WTC11 (cell line): ENCODE results near the gene FBXL16. TPM values are rescaled to one million over a fixed set of nuclear protein-coding genes. Genes with fewer than 3 reads are reported as not detected.

Experiments used
- ATAC-seq: fragments of 200-7000 bp; cut with Tn5 transposase; 2 replicates; pipeline ENCODE4 v1.10.0; 2021; ENCODE audit warnings: mild to moderate bottlenecking, moderate library complexity
- CTCF ChIA-PET: fragments of 300-600 bp; sonication (Branson Sonifier 250); formaldehyde crosslinking; loops from one replicate; lab custom pipeline; 2021; ENCODE audit warnings: antibody characterized with exemption; lab: Charles Lee
- POLR2A ChIA-PET: fragments of 350-600 bp; sonication (Branson Sonifier 250); formaldehyde crosslinking; loops from one replicate; lab custom pipeline; 2021; ENCODE audit warnings: antibody characterized with exemption; lab: Charles Lee
- DNase-seq: peaks from one replicate; pipeline ENCODE4 v3.0.0; 2021; ENCODE audit warnings: low spot score
- H3K27ac Mint-ChIP-seq: 2 replicates; pipeline ENCODE4 v1.8.0; 2021; ENCODE audit warnings: mixed read lengths
- H3K27me3 Mint-ChIP-seq: 2 replicates; pipeline ENCODE4 v1.8.0; 2021; ENCODE audit warnings: low read depth, mild to moderate bottlenecking, moderate library complexity, mixed read lengths
- H3K36me3 Mint-ChIP-seq: 2 replicates; pipeline ENCODE4 v1.8.0; 2021; ENCODE audit warnings: mixed read lengths
- H3K4me1 Mint-ChIP-seq: 2 replicates; pipeline ENCODE4 v1.8.0; 2022; ENCODE audit warnings: mixed read lengths
- H3K4me3 Mint-ChIP-seq: 2 replicates; pipeline ENCODE4 v1.8.0; 2021; ENCODE audit warnings: mild to moderate bottlenecking, moderate library complexity, mixed read lengths
- H3K9me3 Mint-ChIP-seq: 2 replicates; pipeline ENCODE4 v1.8.0; 2021; ENCODE audit warnings: mixed read lengths
- ATF1 ChIP-seq: sonication (generic); formaldehyde crosslinking; IDR thresholded peaks from 2 replicates; pipeline ENCODE4 v1.8.1; 2023; ENCODE audit warnings: mild to moderate bottlenecking, moderate library complexity, missing genetic modification reagents
- CREB1 ChIP-seq: sonication (generic); formaldehyde crosslinking; IDR thresholded peaks from 2 replicates; pipeline ENCODE4 v1.8.0; 2023; ENCODE audit warnings: mild to moderate bottlenecking, missing genetic modification reagents
- ELF4 ChIP-seq: sonication (generic); formaldehyde crosslinking; IDR thresholded peaks from 2 replicates; pipeline ENCODE4 v1.8.1; 2022; ENCODE audit warnings: low read depth, mild to moderate bottlenecking, moderate library complexity, missing genetic modification reagents
- ETV6 ChIP-seq: sonication (generic); formaldehyde crosslinking; IDR thresholded peaks from 2 replicates; pipeline ENCODE4 v1.8.1; 2022; ENCODE audit warnings: mild to moderate bottlenecking, missing genetic modification reagents
- FOXJ3 ChIP-seq: sonication (generic); formaldehyde crosslinking; IDR thresholded peaks from 2 replicates; pipeline ENCODE4 v1.9.0; 2021; ENCODE audit warnings: missing genetic modification reagents, mild to moderate bottlenecking, borderline replicate concordance
- FOXK1 ChIP-seq: sonication (generic); formaldehyde crosslinking; IDR thresholded peaks from 2 replicates; pipeline ENCODE4 v1.8.0; 2022; ENCODE audit warnings: mild to moderate bottlenecking, moderate library complexity, missing genetic modification reagents
- FOXP1 ChIP-seq: sonication (generic); formaldehyde crosslinking; IDR thresholded peaks from 2 replicates; pipeline ENCODE4 v1.8.0; 2022; ENCODE audit warnings: missing genetic modification reagents, mild to moderate bottlenecking, moderate library complexity, borderline replicate concordance
- GTF2I ChIP-seq: fragments of 250-450 bp; sonication (Bioruptor Pico); conservative IDR thresholded peaks from 2 replicates; pipeline ENCODE4 v1.4.0; 2021; ENCODE audit warnings: mild to moderate bottlenecking
- IRF2 ChIP-seq: sonication (generic); formaldehyde crosslinking; IDR thresholded peaks from 2 replicates; pipeline ENCODE4 v1.8.0; 2022; ENCODE audit warnings: low read depth, missing genetic modification reagents, borderline replicate concordance
- JUN ChIP-seq: sonication (generic); formaldehyde crosslinking; IDR thresholded peaks from 2 replicates; pipeline ENCODE4 v1.8.0; 2023; ENCODE audit warnings: mild to moderate bottlenecking, missing genetic modification reagents
- NFYB ChIP-seq: sonication (generic); formaldehyde crosslinking; conservative IDR thresholded peaks from 2 replicates; pipeline ENCODE4 v1.8.0; 2022; ENCODE audit warnings: low read depth, missing genetic modification reagents
- NR2C2 ChIP-seq: sonication (generic); formaldehyde crosslinking; IDR thresholded peaks from 2 replicates; pipeline ENCODE4 v1.8.0; 2022; ENCODE audit warnings: mild to moderate bottlenecking, missing genetic modification reagents
- PRRX2 ChIP-seq: fragments of 250-450 bp; sonication (Bioruptor Pico); IDR thresholded peaks from 2 replicates; pipeline ENCODE4 v1.8.0; 2021; ENCODE audit warnings: mild to moderate bottlenecking
- SP1 ChIP-seq: sonication (generic); formaldehyde crosslinking; conservative IDR thresholded peaks from 2 replicates; pipeline ENCODE4 v1.8.1; 2022; ENCODE audit warnings: missing genetic modification reagents
- TP53 ChIP-seq: sonication (generic); formaldehyde crosslinking; IDR thresholded peaks from 2 replicates; pipeline ENCODE4 v1.8.1; 2023; ENCODE audit warnings: mild to moderate bottlenecking, missing genetic modification reagents
- ZNF232 ChIP-seq: sonication (generic); formaldehyde crosslinking; IDR thresholded peaks from 2 replicates; pipeline ENCODE4 v1.8.0; 2022; ENCODE audit warnings: mild to moderate bottlenecking, missing genetic modification reagents
- ZNF423 ChIP-seq: fragments of 250-450 bp; sonication (Bioruptor Pico); IDR thresholded peaks from 2 replicates; pipeline ENCODE4 v2.1.2; 2022; ENCODE audit warnings: mild to moderate bottlenecking, moderate library complexity
- ZNF671 ChIP-seq: fragments of 250-450 bp; sonication (Bioruptor Pico); IDR thresholded peaks from 2 replicates; pipeline ENCODE4 v1.8.0; 2021; ENCODE audit warnings: mild to moderate bottlenecking
- total RNA-seq: library from RNA; stranded (reverse); gene quantifications from 3 replicates; pipeline ENCODE4 v1.2.3, GENCODE V29; 2021
- TF ChIP-seq, protein P1 (sequence below): fragments of 250-450 bp; sonication (Bioruptor Pico); IDR thresholded peaks from 2 replicates; pipeline ENCODE4 v1.8.0; 2021; ENCODE audit warnings: mild to moderate bottlenecking
- TF ChIP-seq, protein P2 (sequence below): sonication (generic); formaldehyde crosslinking; conservative IDR thresholded peaks from 2 replicates; pipeline ENCODE4 v1.8.1; 2022; ENCODE audit warnings: mild to moderate bottlenecking, missing genetic modification reagents
- TF ChIP-seq, protein P3 (sequence below): sonication (generic); formaldehyde crosslinking; IDR thresholded peaks from 2 replicates; pipeline ENCODE4 v1.8.0; 2022; ENCODE audit warnings: mild to moderate bottlenecking, missing genetic modification reagents
- TF ChIP-seq, protein P4 (sequence below): sonication (generic); formaldehyde crosslinking; IDR thresholded peaks from 2 replicates; pipeline ENCODE4 v1.8.1; 2022; ENCODE audit warnings: low read depth, mild to moderate bottlenecking, moderate library complexity, missing genetic modification reagents, borderline replicate concordance
- TF ChIP-seq, protein P5 (sequence below): sonication (generic); formaldehyde crosslinking; IDR thresholded peaks from 2 replicates; pipeline ENCODE4 v1.8.0; 2022; ENCODE audit warnings: mild to moderate bottlenecking, missing genetic modification reagents
- TF ChIP-seq, protein P6 (sequence below): fragments of 250-450 bp; sonication (Bioruptor Pico); IDR thresholded peaks from 2 replicates; pipeline ENCODE4 v1.9.0; 2021; ENCODE audit warnings: mild to moderate bottlenecking

FBXL16 gene
- total RNA-seq, 1 experiment from 2014 or later = 22.7 TPM

DNA sequence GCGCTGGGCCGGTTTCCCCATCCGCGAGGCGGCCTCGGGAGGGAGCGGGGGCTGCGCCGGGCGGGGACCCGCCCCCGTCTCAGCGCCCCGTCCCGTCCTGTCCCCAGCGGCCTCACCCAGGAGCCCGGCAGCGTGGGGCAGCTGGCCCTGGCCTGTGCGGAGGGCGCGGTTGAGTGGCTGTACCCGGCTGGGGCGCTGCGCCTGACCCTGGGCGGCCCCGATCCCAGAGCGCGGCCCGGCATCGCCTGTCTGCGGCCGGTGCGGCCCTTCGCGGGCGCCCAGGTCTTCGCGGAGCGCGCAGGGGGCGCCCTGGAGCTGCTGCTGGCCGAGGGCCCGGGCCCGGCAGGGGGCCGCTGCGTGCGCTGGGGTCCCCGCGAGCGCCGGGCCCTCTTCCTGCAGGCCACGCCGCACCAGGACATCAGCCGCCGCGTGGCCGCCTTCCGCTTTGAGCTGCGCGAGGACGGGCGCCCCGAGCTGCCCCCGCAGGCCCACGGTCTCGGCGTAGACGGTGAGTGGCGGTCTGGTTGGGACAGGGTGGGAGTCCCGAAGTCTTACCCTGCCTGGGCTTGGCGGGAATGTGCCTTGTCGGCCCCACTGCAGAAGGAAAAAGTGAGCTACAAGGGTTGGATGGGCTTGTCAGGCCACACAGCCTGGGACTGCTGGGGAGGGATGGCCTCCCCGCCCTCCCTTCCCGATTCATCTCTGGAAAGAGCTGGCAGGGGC lies 10.0 kb upstream of the FBXL16 start:
- no peaks in the 10 kb centered on the region for H3K9me3 Mint-ChIP-seq
- H3K27me3 Mint-ChIP-seq = peaks cover 40% of the 10 kb centered on the region
- ATAC-seq (peak; percentile 6), DNase-seq (no peak)
- CTCF ChIA-PET = interaction anchor here (0.6 to 8.8 kb wide), 26 partner anchors 9 to 1404 kb away, joined by 3 to 90 read pairs (median 5); partner anchors contain the start of genes CCDC78, CHTF18, HAGHL and RPUSD1
- H3K4me1 Mint-ChIP-seq = peaks cover 16% of the 10 kb centered on the region
- peak overlapping the region; percentile 63 for H3K4me3 Mint-ChIP-seq
- H3K36me3 Mint-ChIP-seq = no peaks in the 10 kb centered on the region
- POLR2A ChIA-PET = interaction anchor here (0.6 to 1.9 kb wide), 6 partner anchors 9 to 397 kb away, joined by 3 to 5 read pairs (median 4); partner anchors contain the start of genes CHTF18, GNG13 and RPUSD1
- TF ChIP-seq, protein P1, sequence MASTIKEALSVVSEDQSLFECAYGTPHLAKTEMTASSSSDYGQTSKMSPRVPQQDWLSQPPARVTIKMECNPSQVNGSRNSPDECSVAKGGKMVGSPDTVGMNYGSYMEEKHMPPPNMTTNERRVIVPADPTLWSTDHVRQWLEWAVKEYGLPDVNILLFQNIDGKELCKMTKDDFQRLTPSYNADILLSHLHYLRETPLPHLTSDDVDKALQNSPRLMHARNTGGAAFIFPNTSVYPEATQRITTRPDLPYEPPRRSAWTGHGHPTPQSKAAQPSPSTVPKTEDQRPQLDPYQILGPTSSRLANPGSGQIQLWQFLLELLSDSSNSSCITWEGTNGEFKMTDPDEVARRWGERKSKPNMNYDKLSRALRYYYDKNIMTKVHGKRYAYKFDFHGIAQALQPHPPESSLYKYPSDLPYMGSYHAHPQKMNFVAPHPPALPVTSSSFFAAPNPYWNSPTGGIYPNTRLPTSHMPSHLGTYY = no peak
- TF ChIP-seq ETV6 (CRISPR knock-in tag) = peak; percentile 71; the same call in 1 of the 2 replicates
- TF ChIP-seq NR2C2 = no peak
- TF ChIP-seq FOXK1 (CRISPR knock-in tag) = no peak
- TF ChIP-seq JUN (CRISPR knock-in tag) = 0 out of 2 replicates have a peak, but pooled peaks have one; percentile 45
- TF ChIP-seq, protein P2, sequence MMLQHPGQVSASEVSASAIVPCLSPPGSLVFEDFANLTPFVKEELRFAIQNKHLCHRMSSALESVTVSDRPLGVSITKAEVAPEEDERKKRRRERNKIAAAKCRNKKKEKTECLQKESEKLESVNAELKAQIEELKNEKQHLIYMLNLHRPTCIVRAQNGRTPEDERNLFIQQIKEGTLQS (CRISPR knock-in tag) = no peak
- TF ChIP-seq, protein P3, sequence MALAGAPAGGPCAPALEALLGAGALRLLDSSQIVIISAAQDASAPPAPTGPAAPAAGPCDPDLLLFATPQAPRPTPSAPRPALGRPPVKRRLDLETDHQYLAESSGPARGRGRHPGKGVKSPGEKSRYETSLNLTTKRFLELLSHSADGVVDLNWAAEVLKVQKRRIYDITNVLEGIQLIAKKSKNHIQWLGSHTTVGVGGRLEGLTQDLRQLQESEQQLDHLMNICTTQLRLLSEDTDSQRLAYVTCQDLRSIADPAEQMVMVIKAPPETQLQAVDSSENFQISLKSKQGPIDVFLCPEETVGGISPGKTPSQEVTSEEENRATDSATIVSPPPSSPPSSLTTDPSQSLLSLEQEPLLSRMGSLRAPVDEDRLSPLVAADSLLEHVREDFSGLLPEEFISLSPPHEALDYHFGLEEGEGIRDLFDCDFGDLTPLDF = no peak
- no peak for TF ChIP-seq GTF2I (CRISPR knock-in tag)
- peak; percentile 58 for TF ChIP-seq ZNF423 (CRISPR knock-in tag)
- TF ChIP-seq ATF1 (CRISPR knock-in tag) = no peak
- no peak for TF ChIP-seq TP53
- TF ChIP-seq IRF2 (CRISPR knock-in tag) = 0 out of 2 replicates have a peak, but pooled peaks have one; percentile 59
- no peak for TF ChIP-seq FOXJ3 (CRISPR knock-in tag)
- TF ChIP-seq ZNF671 = no peak
- TF ChIP-seq ELF4 (CRISPR knock-in tag) = 0 out of 2 replicates have a peak, but pooled peaks have one; percentile 33
- no peak overlapping the region for H3K27ac Mint-ChIP-seq

DNA sequence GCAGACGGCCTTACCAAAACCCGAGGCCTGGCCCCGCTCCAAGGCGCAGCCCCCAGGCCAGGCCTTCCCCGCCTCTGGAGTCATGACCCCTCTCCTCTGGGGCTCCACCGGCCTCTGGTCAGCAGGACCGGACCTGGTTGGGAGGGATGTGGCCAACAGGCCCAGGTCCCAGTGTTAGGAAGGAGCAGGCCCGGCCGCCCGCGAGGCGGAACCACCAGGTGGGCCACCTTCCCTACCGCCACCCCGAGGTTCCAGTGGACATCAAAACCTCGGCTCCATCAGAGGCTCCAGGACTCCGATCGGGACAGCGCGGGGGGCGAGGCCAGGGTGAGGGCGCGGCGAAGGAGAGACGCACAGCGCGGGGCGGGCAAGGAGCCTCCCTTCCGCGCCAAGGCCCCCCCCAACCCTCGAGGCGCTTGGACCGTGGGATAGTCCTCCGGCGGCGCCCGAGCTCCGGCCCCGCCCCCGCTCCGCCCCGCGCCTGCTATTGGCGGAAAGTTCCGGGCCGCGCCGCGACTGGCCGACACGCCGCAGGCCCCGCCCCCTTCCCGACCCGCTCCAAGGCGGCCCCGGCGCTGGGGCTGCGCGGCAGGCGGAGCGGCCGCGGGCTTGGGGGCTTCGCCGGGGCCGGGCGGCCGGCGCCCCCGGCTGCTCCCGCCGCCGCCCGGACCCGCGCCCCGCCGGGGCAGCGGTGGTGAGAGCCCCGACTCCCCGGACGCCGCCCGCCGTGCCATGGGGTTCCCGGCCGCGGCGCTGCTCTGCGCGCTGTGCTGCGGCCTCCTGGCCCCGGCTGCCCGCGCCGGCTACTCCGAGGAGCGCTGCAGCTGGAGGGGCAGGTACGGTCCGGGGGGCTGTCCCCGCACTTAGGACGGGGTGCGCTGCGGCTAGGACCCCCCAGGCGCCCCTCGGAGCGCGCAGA lies 9.2 kb upstream of the FBXL16 start, which contains the start of gene METRN:
METRN (plus strand) TSS at position 561 of the 919 bp plus-strand sequence; CDS start at position 733, 172 bp downstream.
- CTCF ChIA-PET = interaction anchor here (0.6 to 8.8 kb wide), 14 partner anchors 8 to 583 kb away, joined by 3 to 90 read pairs (median 7); partner anchors contain the start of genes CCDC78, CHTF18, HAGHL and RPUSD1
- H3K36me3 Mint-ChIP-seq = no peaks in the 10 kb centered on the region
- H3K27ac Mint-ChIP-seq = no peak within 1 kb of the TSS
- peaks cover 14% of the 10 kb centered on the region for H3K4me1 Mint-ChIP-seq
- H3K4me3 Mint-ChIP-seq = peak within 1 kb of the TSS; percentile 63
- peak; percentile 72 for ATAC-seq
- H3K9me3 Mint-ChIP-seq = no peaks in the 10 kb centered on the region
- peaks cover 40% of the 10 kb centered on the region for H3K27me3 Mint-ChIP-seq
- peak; percentile 93 for DNase-seq
- POLR2A ChIA-PET = interaction anchor here (1.1 kb wide), 1 partner anchor 398 kb away, joined by 3 read pairs; no protein-coding TSS in a partner anchor
- TF ChIP-seq SP1 (CRISPR knock-in tag) (peak; percentile 80), CREB1 (CRISPR knock-in tag) (no peak), NFYB (CRISPR knock-in tag) (peak; percentile 76), ZNF232 (CRISPR knock-in tag) (no peak), FOXP1 (CRISPR knock-in tag) (0 out of 2 replicates have a peak, but pooled peaks have one; percentile 20), PRRX2 (no peak), ETV6 (CRISPR knock-in tag) (peak; percentile 52; the same call in 1 of the 2 replicates)
- TF ChIP-seq, protein P4, sequence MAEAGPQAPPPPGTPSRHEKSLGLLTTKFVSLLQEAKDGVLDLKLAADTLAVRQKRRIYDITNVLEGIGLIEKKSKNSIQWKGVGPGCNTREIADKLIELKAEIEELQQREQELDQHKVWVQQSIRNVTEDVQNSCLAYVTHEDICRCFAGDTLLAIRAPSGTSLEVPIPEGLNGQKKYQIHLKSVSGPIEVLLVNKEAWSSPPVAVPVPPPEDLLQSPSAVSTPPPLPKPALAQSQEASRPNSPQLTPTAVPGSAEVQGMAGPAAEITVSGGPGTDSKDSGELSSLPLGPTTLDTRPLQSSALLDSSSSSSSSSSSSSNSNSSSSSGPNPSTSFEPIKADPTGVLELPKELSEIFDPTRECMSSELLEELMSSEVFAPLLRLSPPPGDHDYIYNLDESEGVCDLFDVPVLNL (CRISPR knock-in tag) = no peak
- TF ChIP-seq, protein P1 = no peak
- TF ChIP-seq, protein P5, sequence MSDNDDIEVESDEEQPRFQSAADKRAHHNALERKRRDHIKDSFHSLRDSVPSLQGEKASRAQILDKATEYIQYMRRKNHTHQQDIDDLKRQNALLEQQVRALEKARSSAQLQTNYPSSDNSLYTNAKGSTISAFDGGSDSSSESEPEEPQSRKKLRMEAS = 0 out of 2 replicates have a peak, but pooled peaks have one; percentile 29
- TF ChIP-seq, protein P6, sequence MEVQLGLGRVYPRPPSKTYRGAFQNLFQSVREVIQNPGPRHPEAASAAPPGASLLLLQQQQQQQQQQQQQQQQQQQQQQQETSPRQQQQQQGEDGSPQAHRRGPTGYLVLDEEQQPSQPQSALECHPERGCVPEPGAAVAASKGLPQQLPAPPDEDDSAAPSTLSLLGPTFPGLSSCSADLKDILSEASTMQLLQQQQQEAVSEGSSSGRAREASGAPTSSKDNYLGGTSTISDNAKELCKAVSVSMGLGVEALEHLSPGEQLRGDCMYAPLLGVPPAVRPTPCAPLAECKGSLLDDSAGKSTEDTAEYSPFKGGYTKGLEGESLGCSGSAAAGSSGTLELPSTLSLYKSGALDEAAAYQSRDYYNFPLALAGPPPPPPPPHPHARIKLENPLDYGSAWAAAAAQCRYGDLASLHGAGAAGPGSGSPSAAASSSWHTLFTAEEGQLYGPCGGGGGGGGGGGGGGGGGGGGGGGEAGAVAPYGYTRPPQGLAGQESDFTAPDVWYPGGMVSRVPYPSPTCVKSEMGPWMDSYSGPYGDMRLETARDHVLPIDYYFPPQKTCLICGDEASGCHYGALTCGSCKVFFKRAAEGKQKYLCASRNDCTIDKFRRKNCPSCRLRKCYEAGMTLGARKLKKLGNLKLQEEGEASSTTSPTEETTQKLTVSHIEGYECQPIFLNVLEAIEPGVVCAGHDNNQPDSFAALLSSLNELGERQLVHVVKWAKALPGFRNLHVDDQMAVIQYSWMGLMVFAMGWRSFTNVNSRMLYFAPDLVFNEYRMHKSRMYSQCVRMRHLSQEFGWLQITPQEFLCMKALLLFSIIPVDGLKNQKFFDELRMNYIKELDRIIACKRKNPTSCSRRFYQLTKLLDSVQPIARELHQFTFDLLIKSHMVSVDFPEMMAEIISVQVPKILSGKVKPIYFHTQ = no peak
